Psoas muscle (tissue), 8 donors: Measurements from ENCODE around the gene TEX2. TPM values are rescaled to one million over a fixed set of nuclear protein-coding genes. Genes with fewer than 3 reads are reported as not detected.
"Not testable (repeated sequence)": the region's sequence is repeated elsewhere in the genome, so short reads cannot be mapped to it uniquely, and the experiment has no call there.

Source experiments
- ATAC-seq, 4 donors: fragments of 200-7000 bp; cut with Tn5 transposase; one replicate each; pipeline ENCODE4 v1.9.1; 2020; ENCODE audit warnings: moderate library complexity in 3 of 4, mild to moderate bottlenecking in 2 of 4
- DNase-seq, 2 donors: peaks; one replicate each; pipeline ENCODE4 v3.0.0-alpha.2; 2020
- H3K27ac ChIP-seq: fragments of 200-600 bp; one replicate; pipeline ENCODE4 v1.8.0; 2022
- H3K27me3 ChIP-seq, 3 donors: fragments of 200-600 bp in 1 of 3; one replicate each; pipeline versions ENCODE4 v1.6.1 to v1.8.0; 2013 to 2022; ENCODE audit warnings: low read length in 2 of 3, mild to moderate bottlenecking in 2 of 3, moderate library complexity in 1 of 3; ENCODE audit not compliant: insufficient read depth in 3 of 3
- H3K36me3 ChIP-seq, 2 donors: fragments of 200-600 bp in 1 of 2; one replicate each; pipeline versions ENCODE4 v1.6.1 to v1.8.0; 2013 to 2022; ENCODE audit warnings: low read depth in 1 of 2, mild to moderate bottlenecking in 1 of 2, moderate library complexity in 1 of 2; ENCODE audit not compliant: insufficient read depth in 1 of 2
- H3K4me1 ChIP-seq: fragments of 200-600 bp; one replicate; pipeline ENCODE4 v1.8.0; 2022
- H3K4me3 ChIP-seq: fragments of 200-600 bp; one replicate; pipeline ENCODE4 v1.8.0; 2022; ENCODE audit warnings: mild to moderate bottlenecking
- H3K9me3 ChIP-seq: fragments of 200-600 bp; one replicate; pipeline ENCODE4 v1.8.0; 2022
- WGBS, 3 donors: extraction: QIAGEN DNeasy Blood & Tissue Kit; methylation state at CpG; one replicate each; pipeline versions ENCODE4 v1.1.6 to v1.1.7; 2013; 5-methylcytosine and 5-hydroxymethylcytosine counted together
- intact Hi-C, 2 donors: fragments of 100-400 bp; cut with DNase I; formaldehyde crosslinking; loops; one replicate each; pipeline versions ENCODE4 v1.11.0 to v1.14.2; 2022
- polyA plus RNA-seq, 3 donors: library from polyadenylated mRNA; stranded (reverse); fragments of 200-250 nt; gene quantifications; one replicate each; pipeline ENCODE4 v1.2.3, GENCODE V29; 2013
- total RNA-seq, 4 donors: library from RNA; stranded (reverse); fragmentation: NEBNext Ultra II Directional in 2 of 4; extraction: Animal tissue kit (Norgen Biotek cat#: 25700) in 2 of 4; gene quantifications; one replicate each; pipeline versions ENCODE4 v1.2.1 to v1.2.4, GENCODE V29; 2021 to 2023
- TF ChIP-seq, protein P1 (sequence below): fragments of 200-600 bp; IDR thresholded peaks from one replicate; pipeline ENCODE4 v1.8.0; 2022; ENCODE audit warnings: antibody characterized with exemption
- donor health status: healthy with polysubstance abuse.
- donor health status: DM: no; HTN: no; CAD: no; lungs with moderate emphysema.
- donor health status: Bipolar disorder and iron deficiency.
- donor health status: healthy.
- donor health status: DM: yes; HTN: yes; CAD: no.
- donor health status: DM: no; HTN: no; CAD: no.
- donor health status: DM: no; HTN: no; CAD: no.
- donor health status: DM: yes; HTN: yes; CAD: no.

The TEX2 gene
- total and polyA plus RNA-seq, 7 donors, result 29.4 to 72.7 (median 52.8) TPM

DNA sequence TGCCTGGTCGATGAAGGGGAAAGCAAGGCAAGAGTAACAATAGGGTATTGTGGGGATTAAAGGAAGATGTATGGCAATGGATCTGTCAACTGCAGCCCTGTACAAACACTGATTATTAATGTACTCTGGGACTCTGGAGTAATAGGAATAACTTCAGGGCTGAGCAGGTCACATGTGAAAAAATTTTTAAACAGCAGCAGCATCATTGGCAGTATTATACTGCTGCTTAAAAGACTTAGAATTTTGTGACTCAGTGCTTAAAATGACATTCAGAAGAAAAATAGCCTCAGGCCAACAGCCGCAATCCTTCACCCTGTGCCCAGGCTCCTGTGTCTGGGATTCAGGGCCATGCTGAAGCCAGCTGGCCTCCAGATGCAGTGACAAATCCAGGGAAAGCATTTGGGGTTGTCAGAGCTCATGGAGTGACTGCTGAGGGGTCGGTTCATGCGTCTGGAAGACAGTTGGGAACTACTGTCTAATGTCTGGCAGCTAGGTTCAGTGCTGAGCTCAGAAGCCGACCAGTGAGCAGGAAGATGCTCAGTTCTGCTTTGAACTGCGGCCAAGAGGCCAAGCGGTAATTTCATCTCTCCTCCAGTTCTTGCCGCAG is 22.2 kb downstream of the TEX2 start:
- no peak overlapping the region for H3K4me3 ChIP-seq
- no peaks in the 10 kb centered on the region for H3K27me3 ChIP-seq
- DNase-seq (peak; percentile 65 to 79), ATAC-seq (peak; percentile 59 to 77 (median 72))
- peak overlapping the region; percentile 47 for H3K27ac ChIP-seq
- TF ChIP-seq, protein P1, sequence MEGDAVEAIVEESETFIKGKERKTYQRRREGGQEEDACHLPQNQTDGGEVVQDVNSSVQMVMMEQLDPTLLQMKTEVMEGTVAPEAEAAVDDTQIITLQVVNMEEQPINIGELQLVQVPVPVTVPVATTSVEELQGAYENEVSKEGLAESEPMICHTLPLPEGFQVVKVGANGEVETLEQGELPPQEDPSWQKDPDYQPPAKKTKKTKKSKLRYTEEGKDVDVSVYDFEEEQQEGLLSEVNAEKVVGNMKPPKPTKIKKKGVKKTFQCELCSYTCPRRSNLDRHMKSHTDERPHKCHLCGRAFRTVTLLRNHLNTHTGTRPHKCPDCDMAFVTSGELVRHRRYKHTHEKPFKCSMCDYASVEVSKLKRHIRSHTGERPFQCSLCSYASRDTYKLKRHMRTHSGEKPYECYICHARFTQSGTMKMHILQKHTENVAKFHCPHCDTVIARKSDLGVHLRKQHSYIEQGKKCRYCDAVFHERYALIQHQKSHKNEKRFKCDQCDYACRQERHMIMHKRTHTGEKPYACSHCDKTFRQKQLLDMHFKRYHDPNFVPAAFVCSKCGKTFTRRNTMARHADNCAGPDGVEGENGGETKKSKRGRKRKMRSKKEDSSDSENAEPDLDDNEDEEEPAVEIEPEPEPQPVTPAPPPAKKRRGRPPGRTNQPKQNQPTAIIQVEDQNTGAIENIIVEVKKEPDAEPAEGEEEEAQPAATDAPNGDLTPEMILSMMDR, result no peak
- no peaks in the 10 kb centered on the region for H3K36me3 ChIP-seq
- whole genome bisulfite sequencing, 3 donors, result 2 to 6% (median 6%) methylated on average over 8 of the region's 8 CpGs
- intact Hi-C loops, result loop anchor here in 1 of 2 donors (5.0 kb wide), 1 partner anchor 39 kb away; no protein-coding TSS in a partner anchor
- no peaks in the 10 kb centered on the region for H3K9me3 ChIP-seq
- peaks cover 48% of the 10 kb centered on the region for H3K4me1 ChIP-seq

DNA sequence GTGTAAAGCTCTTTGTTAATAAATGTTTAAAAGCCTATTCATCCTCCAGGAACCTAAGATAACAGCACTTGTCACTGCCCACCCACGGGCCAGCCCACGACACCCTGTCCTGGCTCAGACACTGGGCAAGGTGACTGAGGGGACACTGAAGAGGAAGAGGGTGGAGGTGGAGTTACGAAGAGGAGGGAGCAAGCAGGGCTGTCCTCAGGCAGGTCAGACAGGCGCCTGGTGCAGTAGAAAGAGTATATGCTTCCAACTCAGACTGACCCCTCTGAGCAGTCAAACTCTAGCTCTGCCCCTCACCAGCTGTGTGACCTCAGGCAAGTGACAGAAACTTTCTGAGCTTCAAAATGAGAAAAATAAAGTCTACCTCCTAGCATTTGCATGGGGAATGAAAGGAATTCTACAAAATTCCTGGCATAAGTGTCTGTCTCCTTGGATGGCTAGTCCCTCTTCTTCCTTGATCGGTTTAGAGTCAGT is 22.8 kb downstream of the TEX2 start:
- TF ChIP-seq, protein P1, result no peak
- no peak for DNase-seq
- peak; percentile 49 to 69 (median 55) for ATAC-seq
- H3K27ac ChIP-seq, result peak overlapping the region; percentile 47
- H3K36me3 ChIP-seq, result no peaks in the 10 kb centered on the region
- intact Hi-C loops, result loop anchor here in 1 of 2 donors (5.0 kb wide), 1 partner anchor 38 kb away; no protein-coding TSS in a partner anchor
- H3K27me3 ChIP-seq, result no peaks in the 10 kb centered on the region
- H3K4me1 ChIP-seq, result peaks cover 44% of the 10 kb centered on the region
- WGBS, 3 donors, result 10 to 38% (median 15%) methylated on average over 5 of the region's 5 CpGs
- H3K9me3 ChIP-seq, result no peaks in the 10 kb centered on the region
- H3K4me3 ChIP-seq, result no peak overlapping the region

DNA sequence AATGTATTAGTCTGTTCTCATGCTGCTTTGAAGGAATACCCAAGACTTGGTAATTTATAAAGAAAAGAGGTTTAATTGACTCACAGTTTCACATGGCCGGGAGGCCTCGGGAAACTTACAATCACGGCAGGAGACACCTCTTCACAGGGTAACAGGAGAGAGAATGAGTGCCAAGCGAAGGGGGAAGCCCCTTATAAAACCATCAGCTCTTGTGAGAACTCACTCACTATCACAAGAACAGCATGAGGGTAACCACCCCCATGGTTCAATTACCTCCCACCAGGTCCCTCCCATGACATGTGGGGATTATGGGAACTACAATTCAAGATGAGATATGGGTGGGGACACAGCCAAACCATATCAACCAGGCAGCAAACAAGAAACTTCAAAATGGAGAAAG is 24.6 kb downstream of the TEX2 start:
- H3K4me1 ChIP-seq, result peaks cover 49% of the 10 kb centered on the region
- DNase-seq, H3K4me3 ChIP-seq, H3K27me3 ChIP-seq, H3K9me3 ChIP-seq, H3K27ac ChIP-seq, H3K36me3 ChIP-seq, intact Hi-C loops, ATAC-seq: not testable (repeated sequence)
- WGBS, 3 donors, result 80 to 89% (median 86%) methylated on average over 4 of the region's 4 CpGs

DNA sequence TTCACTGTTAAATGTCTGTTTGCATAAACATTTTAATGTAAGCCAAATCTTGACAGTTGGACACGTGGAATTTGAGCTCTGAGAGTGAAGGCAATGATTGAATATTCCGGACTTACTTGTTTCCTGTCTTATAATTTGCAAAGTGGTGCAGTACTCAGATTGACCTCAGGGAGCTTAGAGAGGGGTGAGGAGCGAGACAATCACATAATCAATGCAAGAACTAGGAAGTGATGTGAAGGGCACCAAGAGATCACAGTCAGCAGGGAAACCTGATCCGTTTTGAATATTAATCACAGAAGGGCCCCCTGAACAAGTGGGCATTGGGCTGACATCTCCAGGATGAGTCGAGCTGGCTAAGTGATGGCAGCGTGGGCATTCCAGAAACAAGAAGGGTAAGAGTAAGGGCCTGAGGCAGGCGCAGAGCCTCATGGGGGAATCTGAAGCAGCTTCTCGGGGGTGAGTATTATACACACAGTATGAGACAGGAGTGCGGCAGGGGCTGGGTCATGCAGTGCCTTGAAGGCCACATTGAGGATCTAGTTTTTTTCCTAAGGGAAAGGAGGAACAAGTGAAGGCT is 26.1 kb downstream of the TEX2 start:
- Histone ChIP-seq H3K27me3 (no peaks in the 10 kb centered on the region), H3K4me1 (peaks cover 57% of the 10 kb centered on the region), H3K36me3 (no peaks in the 10 kb centered on the region), H3K27ac (peak overlapping the region; percentile 3), H3K9me3 (no peaks in the 10 kb centered on the region), H3K4me3 (no peak overlapping the region)
- TF ChIP-seq, protein P1, result no peak
- no peak for ATAC-seq
- intact Hi-C loops, result no loop called here
- no peak for DNase-seq
- WGBS, 3 donors, result 73 to 78% (median 78%) methylated on average over 9 of the region's 9 CpGs

DNA sequence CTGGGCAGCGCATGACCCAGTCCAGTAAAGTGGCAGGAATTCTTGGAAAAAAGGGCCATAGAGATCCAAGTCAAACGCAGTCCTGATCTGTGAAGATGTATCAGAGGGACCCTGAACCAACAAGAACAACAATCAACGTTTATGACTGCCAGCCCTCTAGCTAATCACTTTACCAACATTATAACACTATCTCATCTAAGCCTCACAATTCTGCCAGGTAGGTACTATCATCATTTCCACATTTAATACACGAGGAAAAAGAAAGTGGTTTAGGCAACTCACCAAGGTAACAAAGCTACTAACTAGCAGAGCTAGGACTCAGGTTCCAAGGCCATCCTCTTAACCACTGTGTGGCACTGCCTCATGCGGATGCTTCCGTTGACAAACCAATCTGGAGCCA is 28.1 kb downstream of the TEX2 start:
- Histone ChIP-seq H3K4me1 (peaks cover 59% of the 10 kb centered on the region), H3K9me3 (no peaks in the 10 kb centered on the region), H3K27ac (no peak overlapping the region), H3K27me3 (no peaks in the 10 kb centered on the region), H3K4me3 (no peak overlapping the region), H3K36me3 (no peaks in the 10 kb centered on the region)
- WGBS, 3 donors, result 69 to 89% (median 77%) methylated on average over 6 of the region's 6 CpGs
- intact Hi-C loops, result no loop called here
- TF ChIP-seq, protein P1, result no peak
- ATAC-seq, result no peak
- DNase-seq, result no peak
